CD4-positive, alpha-beta T cell treated with Interleukin-6 for 4 hours (primary cell): ENCODE measurements around the gene PEAR1.

Source experiments
- DNase-seq: peaks from one replicate; pipeline ENCODE4 v3.0.0-alpha.2; 2020; ENCODE audit warnings: mixed read lengths

The PEAR1 gene

GRCh38 chr1:156942176-156942575 is 48.7 kb downstream of the PEAR1 start:
- DNase-seq: no peak

- DNase-seq: no peak
Measured at GRCh38 chr1:156942576-156942975, 49.1 kb downstream of the PEAR1 start.

- no peak for DNase-seq
Measured at GRCh38 chr1:156943756-156944155, 50.2 kb downstream of the PEAR1 start.

GRCh38 chr1:156944268-156944667 is 50.8 kb downstream of the PEAR1 start:
- DNase-seq: no peak

GRCh38 chr1:156944848-156945247 is 51.3 kb downstream of the PEAR1 start:
- no peak for DNase-seq

GRCh38 chr1:156945881-156946661 is 52.6 kb downstream of the PEAR1 start:
- DNase-seq: no peak

- no peak for DNase-seq
Measured at GRCh38 chr1:156947127-156947526, 53.6 kb downstream of the PEAR1 start.

- DNase-seq: no peak
Measured at GRCh38 chr1:156947818-156948525, 54.5 kb downstream of the PEAR1 start.

- DNase-seq: no peak
Measured at GRCh38 chr1:156948708-156949107, 55.2 kb downstream of the PEAR1 start.

- DNase-seq: no peak
Measured at GRCh38 chr1:156949127-156949526, 55.6 kb downstream of the PEAR1 start.

GRCh38 chr1:156951371-156951770 is 57.9 kb downstream of the PEAR1 start:
- DNase-seq: no peak

- DNase-seq: no peak
Measured at GRCh38 chr1:156953571-156953970, 60.1 kb downstream of the PEAR1 start.

- DNase-seq: no peak
Measured at GRCh38 chr1:156956333-156956732, 62.8 kb downstream of the PEAR1 start.

GRCh38 chr1:156957634-156958033 is 64.1 kb downstream of the PEAR1 start:
- no peak for DNase-seq

- DNase-seq: no peak
Measured at GRCh38 chr1:156958247-156958714, 64.8 kb downstream of the PEAR1 start.

GRCh38 chr1:156959414-156959813 is 65.9 kb downstream of the PEAR1 start:
- no peak for DNase-seq

- no peak for DNase-seq
Measured at GRCh38 chr1:156959925-156960324, 66.4 kb downstream of the PEAR1 start.

GRCh38 chr1:156961709-156962108 is 68.2 kb downstream of the PEAR1 start:
- DNase-seq: peak; percentile 28

- peak; percentile 67 for DNase-seq
Measured at GRCh38 chr1:156963621-156964020, 70.1 kb downstream of the PEAR1 start.

- DNase-seq: no peak
Measured at GRCh38 chr1:156964441-156964840, 70.9 kb downstream of the PEAR1 start.
